H54 (cell line): ENCODE measurements around the gene LAMP1.
"Not testable (repeated sequence)": the region's sequence is repeated elsewhere in the genome, so short reads cannot be mapped to it uniquely, and the experiment has no call there.

ENCODE experiments used
- DNase-seq: peaks from one replicate; pipeline ENCODE4 v3.0.0; 2011; ENCODE audit warnings: low spot score, mixed read lengths; ENCODE audit not compliant: insufficient read length
- FAIRE-seq: peaks from 3 replicates; lab custom pipeline; 2011; peaks lifted over from hg19 to GRCh38; lab: Jason Lieb, UNC
- POLR2A ChIP-seq: IDR thresholded peaks from 2 replicates; pipeline ENCODE4 v1.6.1; 2011; ENCODE audit warnings: low read depth, mild to moderate bottlenecking, low read length

LAMP1 gene

DNA sequence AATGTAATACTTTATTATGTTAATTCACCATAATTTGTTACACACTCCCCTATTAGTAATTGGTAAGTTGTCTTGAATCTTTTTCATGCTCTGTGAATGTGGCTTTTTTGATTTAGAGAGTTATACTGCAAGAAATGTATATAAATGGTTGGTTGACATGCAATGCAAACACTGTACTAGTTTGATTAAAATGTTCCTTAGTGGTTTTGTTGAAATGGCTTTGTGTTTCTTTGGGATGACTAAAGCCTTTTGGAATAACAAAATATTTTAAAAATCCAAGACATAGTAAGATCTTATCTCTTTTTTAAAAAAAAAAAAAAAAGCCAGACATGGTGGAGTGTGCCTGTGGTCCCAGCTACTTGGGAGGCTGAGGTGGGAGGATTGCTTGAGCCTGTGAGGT, 10.5 kb downstream of the LAMP1 start:
- no peak for TF ChIP-seq POLR2A
- FAIRE-seq (no peak), DNase-seq (no peak)

GRCh38 chr13:113309473-113309872, 12.4 kb downstream of the LAMP1 start:
- no peak for TF ChIP-seq POLR2A
- FAIRE-seq (no peak), DNase-seq (no peak)

- not testable (repeated sequence) for FAIRE-seq
Measured at GRCh38 chr13:113314112-113314511, 17.1 kb downstream of the LAMP1 start.

DNA sequence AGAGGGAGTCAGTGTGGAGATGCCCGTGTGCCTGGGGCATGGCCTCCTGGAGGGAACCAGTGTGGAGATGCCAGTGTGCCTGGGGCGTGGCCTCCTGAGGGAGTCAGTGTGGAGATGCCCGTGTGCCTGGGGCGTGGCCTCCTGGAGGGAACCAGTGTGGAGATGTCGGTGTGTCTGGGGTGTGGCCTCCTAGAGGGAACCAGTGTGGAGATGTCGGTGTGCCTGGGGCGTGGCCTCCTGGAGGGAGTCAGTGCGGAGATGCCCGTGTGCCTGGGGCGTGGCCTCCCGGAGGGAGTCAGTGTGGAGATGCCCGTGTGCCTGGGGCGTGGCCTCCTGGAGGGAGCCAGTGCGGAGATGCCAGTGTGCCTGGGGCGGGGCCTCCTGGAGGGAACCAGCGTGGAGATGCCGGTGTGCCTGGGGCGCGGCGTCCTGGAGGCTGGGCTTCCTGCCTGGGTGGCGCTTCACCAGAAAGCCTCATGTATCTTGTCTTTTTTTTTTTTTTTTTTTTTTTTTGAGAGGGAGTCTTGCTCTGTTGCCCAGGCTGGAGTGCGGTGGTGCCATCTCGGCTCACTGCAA, 17.9 kb downstream of the LAMP1 start:
- DNase-seq, result not testable (repeated sequence)
- peak; percentile 20 for FAIRE-seq

More at GRCh38 chr13:113314112-113314511, 17.1 kb downstream of the LAMP1 start:
- DNase-seq, result not testable (repeated sequence)

GRCh38 chr13:113315992-113316391, 19.0 kb downstream of the LAMP1 start:
- no peak for DNase-seq
- no peak for TF ChIP-seq POLR2A
- no peak for FAIRE-seq

- no peak for TF ChIP-seq POLR2A
- no peak for FAIRE-seq
- no peak for DNase-seq
Measured at GRCh38 chr13:113317031-113317430, 20.0 kb downstream of the LAMP1 start.

- FAIRE-seq, result no peak
- DNase-seq, result no peak
- TF ChIP-seq POLR2A, result no peak
Measured at GRCh38 chr13:113318956-113319355, 21.9 kb downstream of the LAMP1 start.

DNA sequence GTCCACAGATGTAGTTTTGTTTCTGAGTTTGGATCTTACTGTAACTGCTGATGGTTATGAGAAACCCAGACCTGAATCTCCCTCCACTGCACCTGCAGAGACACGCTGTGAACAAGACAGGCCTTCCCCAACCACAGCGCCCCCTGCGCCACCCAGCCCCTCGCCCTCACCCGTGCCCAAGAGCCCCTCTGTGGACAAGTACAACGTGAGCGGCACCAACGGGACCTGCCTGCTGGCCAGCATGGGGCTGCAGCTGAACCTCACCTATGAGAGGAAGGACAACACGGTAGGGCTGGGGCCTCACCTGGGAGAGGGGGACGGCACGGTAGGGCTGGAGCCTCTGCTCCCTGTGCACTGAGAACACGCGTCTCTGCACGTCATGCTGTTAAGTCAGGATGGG, 22.3 kb downstream of the LAMP1 start:
- FAIRE-seq, result no peak
- no peak for TF ChIP-seq POLR2A
- no peak for DNase-seq

- DNase-seq (no peak), FAIRE-seq (no peak)
Measured at GRCh38 chr13:113320226-113320875, 23.3 kb downstream of the LAMP1 start.

GRCh38 chr13:113321546-113321945, 24.5 kb downstream of the LAMP1 start:
- FAIRE-seq (no peak), DNase-seq (no peak)
- TF ChIP-seq POLR2A, result no peak

More at GRCh38 chr13:113320226-113320875, 23.3 kb downstream of the LAMP1 start:
- no peak for TF ChIP-seq POLR2A

GRCh38 chr13:113322043-113322461, 25.0 kb downstream of the LAMP1 start:
- DNase-seq (no peak), FAIRE-seq (no peak)
- no peak for TF ChIP-seq POLR2A

GRCh38 chr13:113322890-113323651, 26.0 kb downstream of the LAMP1 start:
- DNase-seq, result no peak
- no peak for FAIRE-seq
- TF ChIP-seq POLR2A, result no peak

GRCh38 chr13:113323869-113324268, 26.8 kb downstream of the LAMP1 start:
- TF ChIP-seq POLR2A, result no peak
- DNase-seq (no peak), FAIRE-seq (no peak)

- TF ChIP-seq POLR2A, result no peak
- DNase-seq (no peak), FAIRE-seq (no peak)
Measured at GRCh38 chr13:113324398-113324797, 27.4 kb downstream of the LAMP1 start.
